Suprapubic skin (tissue), 3 donors: ENCODE results near the gene OR7C1.

ENCODE experiments used
- CTCF ChIP-seq, 2 donors: fragments of 200-600 bp in 1 of 2; fragments of 450-650 bp in 1 of 2; sonication (generic) in 1 of 2; IDR thresholded peaks; one replicate each; pipeline ENCODE4 v1.5.1; 2016 to 2019; ENCODE audit warnings: antibody characterized with exemption in 2 of 2, mild to moderate bottlenecking in 1 of 2, moderate library complexity in 1 of 2
- POLR2AphosphoS5 ChIP-seq, 3 donors: sonication (generic); formaldehyde crosslinking; IDR thresholded peaks; one replicate each; pipeline ENCODE4 v1.6.1; 2017; ENCODE audit warnings: antibody characterized with exemption in 3 of 3

DNA sequence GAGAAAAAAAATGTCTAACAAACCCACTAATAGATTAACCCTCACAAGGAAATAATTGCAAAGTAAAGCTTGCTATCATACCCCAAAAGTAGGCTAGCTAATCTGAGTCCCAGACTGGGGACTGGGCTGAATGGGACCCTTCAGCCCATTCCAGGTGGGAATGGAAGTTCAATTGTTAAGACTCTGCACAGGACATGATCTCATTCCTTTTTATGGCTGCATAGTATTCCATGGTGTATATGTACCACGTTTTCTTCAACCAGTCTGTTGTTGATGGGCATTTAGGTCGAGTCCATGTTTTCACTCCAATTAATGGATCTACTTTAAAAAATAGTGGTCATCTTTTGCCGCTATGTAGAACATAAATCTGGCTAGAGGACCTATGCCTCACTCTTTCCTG, 17.9 kb downstream of the OR7C1 start:
- TF ChIP-seq CTCF (IDR thresholded peaks at IDR 0.05) (no peak), POLR2AphosphoS5 (IDR thresholded peaks at IDR 0.05) (no peak)
